AG10803 (cell line): ENCODE results near the gene PYGB.

Experiments
- DNase-seq: peaks from one replicate; pipeline ENCODE4 v3.0.0; 2010; ENCODE audit warnings: low read depth
- H3K4me3 ChIP-seq: 2 replicates; pipeline ENCODE4 v1.5.1; 2011; ENCODE audit warnings: mild to moderate bottlenecking, low read length, control low read depth
- TF ChIP-seq, protein P1 (sequence below): conservative IDR thresholded peaks from 2 replicates; pipeline ENCODE4 v1.5.1; 2011; ENCODE audit warnings: mild to moderate bottlenecking, low read length, control low read depth, inconsistent platforms

The PYGB gene

DNA sequence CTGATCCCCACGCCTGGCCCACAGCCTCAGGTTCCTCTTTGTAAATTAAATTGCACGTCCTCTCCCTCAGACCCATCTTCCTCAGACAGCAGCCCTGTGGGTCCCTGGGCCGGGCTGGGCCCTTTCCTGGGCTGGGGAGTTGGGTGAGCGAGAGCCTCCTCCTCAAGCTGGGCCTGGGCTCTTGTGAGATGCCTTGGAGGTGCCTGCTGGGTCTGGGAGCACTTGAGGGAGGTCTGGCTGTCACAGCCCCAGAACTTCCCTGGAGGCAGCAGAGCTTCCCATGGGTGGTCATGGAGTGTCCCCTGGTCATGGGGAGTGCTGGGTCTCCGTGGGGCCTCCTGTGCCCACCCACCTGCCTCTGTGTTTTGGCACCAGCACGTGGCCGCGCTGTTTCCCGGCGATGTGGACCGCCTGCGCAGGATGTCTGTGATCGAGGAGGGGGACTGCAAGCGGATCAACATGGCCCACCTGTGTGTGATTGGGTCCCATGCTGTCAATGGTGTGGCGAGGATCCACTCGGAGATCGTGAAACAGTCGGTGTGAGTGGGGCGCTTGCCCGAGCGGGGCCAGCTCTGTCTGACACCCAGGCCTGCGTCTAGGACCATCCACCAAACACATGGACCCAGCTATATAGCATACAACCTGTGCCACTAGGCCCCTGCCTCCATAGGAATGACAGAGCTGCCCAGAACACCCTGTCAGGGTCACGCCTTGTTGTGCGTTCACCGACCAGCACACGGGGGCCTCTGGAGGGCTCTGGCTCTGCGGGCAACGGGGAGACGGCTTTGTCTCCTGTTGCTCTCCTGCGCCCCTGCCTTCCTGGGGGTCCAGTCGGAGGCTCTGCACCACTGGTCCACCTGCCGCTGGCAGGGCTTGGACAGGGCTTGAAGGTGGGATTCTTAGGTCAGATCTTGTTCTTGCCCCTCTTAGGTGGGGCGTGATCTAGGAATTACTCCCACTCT lies 33.0 kb downstream of the PYGB start:
- H3K4me3 ChIP-seq, result no peak overlapping the region
- no peak for DNase-seq
- TF ChIP-seq, protein P1, sequence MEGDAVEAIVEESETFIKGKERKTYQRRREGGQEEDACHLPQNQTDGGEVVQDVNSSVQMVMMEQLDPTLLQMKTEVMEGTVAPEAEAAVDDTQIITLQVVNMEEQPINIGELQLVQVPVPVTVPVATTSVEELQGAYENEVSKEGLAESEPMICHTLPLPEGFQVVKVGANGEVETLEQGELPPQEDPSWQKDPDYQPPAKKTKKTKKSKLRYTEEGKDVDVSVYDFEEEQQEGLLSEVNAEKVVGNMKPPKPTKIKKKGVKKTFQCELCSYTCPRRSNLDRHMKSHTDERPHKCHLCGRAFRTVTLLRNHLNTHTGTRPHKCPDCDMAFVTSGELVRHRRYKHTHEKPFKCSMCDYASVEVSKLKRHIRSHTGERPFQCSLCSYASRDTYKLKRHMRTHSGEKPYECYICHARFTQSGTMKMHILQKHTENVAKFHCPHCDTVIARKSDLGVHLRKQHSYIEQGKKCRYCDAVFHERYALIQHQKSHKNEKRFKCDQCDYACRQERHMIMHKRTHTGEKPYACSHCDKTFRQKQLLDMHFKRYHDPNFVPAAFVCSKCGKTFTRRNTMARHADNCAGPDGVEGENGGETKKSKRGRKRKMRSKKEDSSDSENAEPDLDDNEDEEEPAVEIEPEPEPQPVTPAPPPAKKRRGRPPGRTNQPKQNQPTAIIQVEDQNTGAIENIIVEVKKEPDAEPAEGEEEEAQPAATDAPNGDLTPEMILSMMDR, result no peak

DNA sequence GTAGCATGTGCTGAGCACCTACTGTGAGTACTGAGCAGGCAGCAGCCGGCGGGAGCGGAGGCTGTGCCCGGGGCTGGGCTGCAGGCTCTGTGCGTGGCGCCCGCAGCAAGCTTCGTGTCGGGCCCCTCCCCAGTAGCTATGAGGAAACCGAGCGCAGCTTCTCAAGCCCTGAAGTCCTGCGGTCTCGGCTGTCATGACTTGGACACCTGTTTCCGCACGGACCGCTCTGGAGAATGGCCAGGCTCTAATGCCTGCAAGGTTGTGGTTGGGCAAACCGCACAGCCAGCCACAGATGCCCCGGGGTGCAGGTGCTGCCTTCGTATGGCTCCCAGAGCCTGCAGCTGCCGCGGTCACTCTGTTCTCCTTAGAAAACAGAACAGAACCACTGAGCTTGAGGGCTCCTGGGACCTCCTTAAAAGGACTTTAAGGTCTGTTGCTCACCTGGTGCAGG lies 33.7 kb downstream of the PYGB start:
- H3K4me3 ChIP-seq, result no peak overlapping the region
- TF ChIP-seq, protein P1, result no peak
- DNase-seq, result no peak

DNA sequence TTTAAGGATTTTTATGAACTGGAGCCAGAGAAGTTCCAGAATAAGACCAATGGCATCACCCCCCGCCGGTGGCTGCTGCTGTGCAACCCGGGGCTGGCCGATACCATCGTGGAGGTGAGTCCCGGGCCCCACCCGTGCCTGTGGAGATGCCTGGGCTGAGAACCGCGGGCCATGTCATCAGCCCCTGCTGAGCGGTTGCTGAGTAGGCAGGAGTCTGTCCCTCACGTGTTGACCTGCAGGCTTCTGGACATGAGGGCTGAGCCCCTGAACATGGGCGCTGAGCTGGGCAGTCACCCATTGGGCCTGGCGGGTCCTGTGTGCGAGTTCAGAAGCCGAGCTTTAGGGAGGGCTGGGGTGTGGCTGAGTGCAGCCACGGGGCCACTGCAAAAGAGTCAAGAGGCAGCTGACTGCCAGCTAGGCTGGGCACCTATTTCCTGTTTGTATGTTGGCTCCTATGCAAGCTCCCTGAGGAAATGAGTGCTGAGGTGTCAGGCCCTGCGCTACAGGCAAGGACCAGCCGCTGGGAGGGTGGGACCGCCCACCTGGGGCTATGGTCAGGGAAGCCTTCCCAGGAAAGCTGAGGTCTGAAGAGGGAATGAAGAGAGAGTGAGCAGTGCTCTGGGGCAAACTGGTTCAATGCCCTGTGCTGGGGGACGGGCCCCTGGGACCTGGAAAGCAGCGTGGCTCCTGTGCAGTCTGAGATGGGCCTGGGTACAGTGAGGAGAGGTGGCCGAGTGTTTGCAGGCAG lies 34.3 kb downstream of the PYGB start:
- H3K4me3 ChIP-seq, result no peak overlapping the region
- DNase-seq, result no peak
- TF ChIP-seq, protein P1, result no peak

DNA sequence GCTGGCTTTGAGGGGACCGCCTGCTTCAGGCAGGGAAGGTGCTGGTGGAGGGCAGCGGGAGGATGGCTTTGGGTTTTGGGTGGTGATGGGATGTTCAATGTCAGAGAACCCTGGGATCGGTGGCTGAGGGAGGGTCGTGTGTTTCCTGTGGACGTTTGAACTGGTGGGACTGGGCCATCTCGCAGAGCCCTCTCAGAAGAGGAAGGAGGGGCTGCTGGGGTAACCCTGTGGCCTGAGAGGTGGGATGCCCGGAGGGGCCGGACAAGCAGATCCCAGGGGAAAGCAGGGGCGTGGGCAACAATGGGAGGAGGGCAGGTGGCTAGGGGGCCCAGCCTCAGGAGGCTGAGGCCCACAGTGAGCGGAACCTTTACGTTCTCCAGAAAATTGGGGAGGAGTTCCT lies 34.9 kb downstream of the PYGB start:
- TF ChIP-seq, protein P1, result no peak

DNA sequence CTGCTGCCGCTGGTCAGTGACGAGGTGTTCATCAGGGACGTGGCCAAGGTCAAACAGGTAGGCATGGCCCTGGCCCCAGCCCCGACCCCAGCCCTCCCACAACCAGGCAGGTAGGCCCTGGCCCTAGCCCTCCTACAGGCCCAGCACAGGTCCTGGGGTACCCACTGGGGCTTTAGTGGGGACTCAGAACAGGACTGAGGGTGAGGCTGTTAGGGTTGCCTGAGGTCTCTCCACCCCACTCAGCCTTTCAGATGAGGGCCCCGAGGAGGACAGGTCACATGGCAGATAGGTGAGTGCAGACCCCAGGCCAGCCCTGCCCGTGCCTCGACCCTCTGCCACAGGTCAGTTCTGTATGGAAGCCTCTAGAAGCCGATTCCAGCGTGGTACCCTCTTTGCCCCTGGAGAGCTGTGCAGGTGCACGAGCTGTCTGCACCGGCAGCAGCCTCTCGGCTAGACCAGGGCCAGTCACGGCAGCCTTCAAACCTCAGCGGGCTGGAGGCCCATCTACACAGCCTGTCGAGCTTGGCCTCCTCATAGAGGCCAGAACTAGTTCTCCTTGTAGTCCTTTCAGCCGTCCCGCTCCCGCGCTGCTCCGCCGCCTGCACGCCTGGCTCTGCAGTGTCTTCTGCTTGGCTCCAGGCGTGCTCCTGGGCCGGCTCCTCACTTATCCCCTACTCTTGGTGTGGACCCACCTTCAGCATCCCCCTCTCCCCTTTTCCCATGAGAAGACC lies 35.5 kb downstream of the PYGB start:
- no peak overlapping the region for H3K4me3 ChIP-seq
- DNase-seq, result no peak
- TF ChIP-seq, protein P1, result no peak

More for the DNA sequence above, 34.9 kb downstream of the PYGB start:
- no peak for DNase-seq
- H3K4me3 ChIP-seq, result no peak overlapping the region

DNA sequence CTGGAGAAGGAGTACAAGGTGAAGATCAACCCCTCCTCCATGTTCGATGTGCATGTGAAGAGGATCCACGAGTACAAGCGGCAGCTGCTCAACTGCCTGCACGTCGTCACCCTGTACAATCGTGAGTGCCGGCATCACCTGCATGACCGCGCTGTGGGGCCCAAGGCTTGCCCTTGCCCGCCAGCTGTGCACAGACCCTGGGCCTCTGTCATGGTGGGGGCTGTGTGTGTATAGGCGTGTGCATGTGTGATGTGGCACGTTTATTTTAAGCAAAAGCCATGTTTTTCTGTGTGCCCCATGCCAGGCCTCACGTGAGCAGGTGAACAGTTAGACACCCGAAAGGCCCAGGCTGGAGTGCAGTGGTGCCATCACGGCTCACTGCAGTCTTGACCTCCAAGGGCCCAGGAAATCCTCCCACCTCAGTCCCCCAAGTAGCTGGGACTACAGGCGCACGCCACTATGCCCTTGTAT lies 36.3 kb downstream of the PYGB start:
- TF ChIP-seq, protein P1, result no peak

More for the DNA sequence above, 36.3 kb downstream of the PYGB start:
- no peak for DNase-seq
- no peak overlapping the region for H3K4me3 ChIP-seq
